ENCODE measurements around the gene IL10RA. TPM values are rescaled to one million over a fixed set of nuclear protein-coding genes. Genes with fewer than 3 reads are reported as not detected.

The IL10RA gene
- total RNA-seq, 1 experiment from 2014 or later: not detected

DNA sequence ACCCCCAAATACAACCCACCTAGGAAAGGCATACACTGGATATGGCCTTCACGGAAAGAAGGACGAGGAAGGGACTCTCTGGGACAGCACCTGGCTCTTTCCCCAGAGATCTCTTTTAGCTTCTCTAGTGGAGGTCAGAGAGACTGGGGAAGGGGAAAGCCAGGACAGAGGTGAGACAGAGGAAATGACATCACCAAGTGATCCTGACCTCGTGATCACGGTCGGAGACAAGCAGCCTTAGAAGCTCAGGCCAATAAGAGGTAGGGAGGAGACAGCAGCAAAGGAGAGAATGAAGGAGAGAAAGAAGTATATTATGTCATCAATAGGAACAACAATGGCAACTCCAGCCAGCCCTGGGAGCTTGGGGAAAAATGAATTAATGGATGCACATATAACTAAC, 41.6 kb upstream of the IL10RA start:
- Histone ChIP-seq H3K36me3 (ENCODE audit: low read depth, low read length) (no peaks in the 10 kb centered on the region), H3K4me3 (ENCODE audit: low read length) (no peak overlapping the region), H3K27me3 (ENCODE audit: low read length) (peaks cover 19% of the 10 kb centered on the region), H3K27ac (ENCODE audit: low read length) (no peak overlapping the region), H3K9me2 (replicated peaks; ENCODE audit: low read length) (no peaks in the 10 kb centered on the region), H3K9me3 (ENCODE audit: low read length) (peaks cover 19% of the 10 kb centered on the region), H3F3A (ENCODE audit: low read length, unreplicated experiment) (no peaks in the 10 kb centered on the region), H3K4me1 (ENCODE audit: insufficient read depth, low read length) (0 out of 2 replicates have a peak, but pooled peaks cover 4% of the 10 kb centered on the region), H3K79me2 (ENCODE audit: low read length) (no peaks in the 10 kb centered on the region), H4K20me1 (ENCODE audit: low read length) (no peaks in the 10 kb centered on the region), H3K4me2 (ENCODE audit: low read length) (no peak overlapping the region), H2AFZ (ENCODE audit: low read length) (no peak overlapping the region), H3K9ac (ENCODE audit: low read length) (no peak overlapping the region)
- intact Hi-C loops (cut with micrococcal nuclease): no loop called here
- ATAC-seq: no peak
- no TSS peak for BruUV-seq (replicated peaks)
- POLR2A ChIA-PET (ENCODE audit: unreplicated experiment): no interaction called here
- TF ChIP-seq EZH2phosphoT487 (IDR thresholded peaks at IDR 0.05; ENCODE audit: borderline replicate concordance, low read length): no peak
- CTCF ChIA-PET: no interaction called here
- DNase-seq: no peak

DNA sequence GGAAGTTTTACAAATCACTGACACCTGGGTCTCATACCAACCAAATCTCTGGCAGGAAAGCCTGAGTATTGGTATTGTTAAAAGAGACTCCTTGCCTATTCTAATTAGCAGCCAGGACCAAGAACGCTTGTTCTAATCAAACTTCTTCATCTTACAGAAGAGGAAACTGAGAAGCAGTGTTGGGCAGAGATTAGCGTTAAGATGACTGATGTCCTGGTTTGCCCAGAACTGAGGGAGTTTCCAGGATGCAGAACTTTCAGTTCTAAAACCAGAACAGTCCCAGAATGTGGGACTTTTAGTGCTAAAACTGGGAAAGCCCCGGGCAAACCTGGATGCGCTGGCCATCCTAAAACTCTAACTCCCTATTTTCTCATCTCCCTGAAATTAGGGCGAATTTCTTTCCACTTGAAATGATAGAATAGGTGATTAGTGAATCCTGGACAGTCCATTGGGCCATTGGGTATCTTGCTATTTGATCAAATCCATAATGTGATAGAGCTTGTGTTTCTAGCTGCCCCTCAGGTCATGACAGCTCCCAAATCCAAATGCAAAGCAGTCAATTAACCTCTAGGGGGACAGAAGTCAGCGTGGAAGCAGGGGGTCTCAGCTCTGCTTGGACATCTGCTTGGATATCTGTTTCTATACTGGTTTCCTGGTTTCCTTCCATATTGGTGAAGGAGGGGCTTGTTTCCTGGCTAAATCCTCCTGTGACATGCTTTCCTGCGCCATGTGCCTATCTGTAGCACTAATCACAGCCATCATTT, 41.0 kb upstream of the IL10RA start:
- Histone ChIP-seq H3F3A (ENCODE audit: low read length, unreplicated experiment) (no peaks in the 10 kb centered on the region), H2AFZ (ENCODE audit: low read length) (no peak overlapping the region), H3K79me2 (ENCODE audit: low read length) (no peaks in the 10 kb centered on the region), H3K9ac (ENCODE audit: low read length) (no peak overlapping the region), H3K4me2 (ENCODE audit: low read length) (no peak overlapping the region), H3K4me3 (ENCODE audit: low read length) (no peak overlapping the region), H3K4me1 (ENCODE audit: insufficient read depth, low read length) (0 out of 2 replicates have a peak, but pooled peaks cover 4% of the 10 kb centered on the region), H3K27ac (ENCODE audit: low read length) (no peak overlapping the region), H4K20me1 (ENCODE audit: low read length) (no peaks in the 10 kb centered on the region), H3K9me3 (ENCODE audit: low read length) (peaks cover 19% of the 10 kb centered on the region), H3K36me3 (ENCODE audit: low read depth, low read length) (no peaks in the 10 kb centered on the region), H3K9me2 (replicated peaks; ENCODE audit: low read length) (no peaks in the 10 kb centered on the region), H3K27me3 (ENCODE audit: low read length) (peaks cover 19% of the 10 kb centered on the region)
- CTCF ChIA-PET: interaction anchor here (1.0 kb wide), 1 partner anchor 108 kb away, joined by 4 read pairs; no protein-coding TSS in a partner anchor
- DNase-seq: no peak
- no peak for ATAC-seq
- intact Hi-C loops (cut with micrococcal nuclease): loop anchor here (5.0 kb wide), 1 partner anchor 518 kb away; no protein-coding TSS in a partner anchor
- POLR2A ChIA-PET (ENCODE audit: unreplicated experiment): no interaction called here
- no TSS peak for BruUV-seq (replicated peaks)
- TF ChIP-seq, protein P1, sequence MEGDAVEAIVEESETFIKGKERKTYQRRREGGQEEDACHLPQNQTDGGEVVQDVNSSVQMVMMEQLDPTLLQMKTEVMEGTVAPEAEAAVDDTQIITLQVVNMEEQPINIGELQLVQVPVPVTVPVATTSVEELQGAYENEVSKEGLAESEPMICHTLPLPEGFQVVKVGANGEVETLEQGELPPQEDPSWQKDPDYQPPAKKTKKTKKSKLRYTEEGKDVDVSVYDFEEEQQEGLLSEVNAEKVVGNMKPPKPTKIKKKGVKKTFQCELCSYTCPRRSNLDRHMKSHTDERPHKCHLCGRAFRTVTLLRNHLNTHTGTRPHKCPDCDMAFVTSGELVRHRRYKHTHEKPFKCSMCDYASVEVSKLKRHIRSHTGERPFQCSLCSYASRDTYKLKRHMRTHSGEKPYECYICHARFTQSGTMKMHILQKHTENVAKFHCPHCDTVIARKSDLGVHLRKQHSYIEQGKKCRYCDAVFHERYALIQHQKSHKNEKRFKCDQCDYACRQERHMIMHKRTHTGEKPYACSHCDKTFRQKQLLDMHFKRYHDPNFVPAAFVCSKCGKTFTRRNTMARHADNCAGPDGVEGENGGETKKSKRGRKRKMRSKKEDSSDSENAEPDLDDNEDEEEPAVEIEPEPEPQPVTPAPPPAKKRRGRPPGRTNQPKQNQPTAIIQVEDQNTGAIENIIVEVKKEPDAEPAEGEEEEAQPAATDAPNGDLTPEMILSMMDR (conservative IDR thresholded peaks at IDR 0.05; ENCODE audit: low read depth, low read length): peak; percentile 28; the same call in 1 of the 2 replicates
- no peak for TF ChIP-seq EZH2 (IDR thresholded peaks at IDR 0.05; ENCODE audit: low read length, unreplicated experiment)

DNA sequence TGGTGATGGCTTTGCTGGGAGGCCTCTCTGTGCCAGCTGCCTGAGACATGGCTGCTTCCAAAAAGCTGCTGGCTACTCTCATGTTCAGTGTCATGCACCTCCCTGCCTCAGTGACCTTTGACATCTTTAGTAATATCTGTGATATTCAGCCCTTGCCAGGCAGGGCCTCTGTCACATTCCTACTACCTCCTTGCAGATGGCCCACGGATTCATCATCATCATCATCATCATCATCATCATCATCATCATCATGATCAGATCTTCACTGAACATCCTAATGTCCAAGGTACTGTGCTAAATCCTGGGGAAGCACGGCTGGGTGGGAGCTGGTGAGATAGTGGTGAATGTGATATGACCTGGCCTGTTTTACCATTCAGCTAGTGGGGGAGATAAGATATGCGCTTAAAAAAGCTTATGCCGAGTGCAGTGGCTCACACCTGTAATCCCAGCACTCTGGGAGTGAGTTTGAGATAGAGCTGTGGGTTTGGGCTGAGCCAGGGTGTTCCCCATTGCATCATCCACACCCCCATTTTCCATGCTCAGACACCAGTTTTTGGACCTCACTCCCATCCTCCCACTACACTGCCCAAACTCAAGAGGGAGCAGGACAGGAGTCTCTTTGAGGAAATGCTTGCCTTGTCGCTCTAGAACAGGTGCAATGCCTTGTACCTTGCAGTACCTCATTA, 39.9 kb upstream of the IL10RA start:
- TF ChIP-seq, protein P1 (conservative IDR thresholded peaks at IDR 0.05; ENCODE audit: low read depth, low read length): no peak
- TF ChIP-seq EZH2 (IDR thresholded peaks at IDR 0.05; ENCODE audit: low read length, unreplicated experiment) (no peak), EZH2phosphoT487 (IDR thresholded peaks at IDR 0.05; ENCODE audit: borderline replicate concordance, low read length) (no peak)
- H3K9me2 ChIP-seq (replicated peaks; ENCODE audit: low read length): no peaks in the 10 kb centered on the region
- BruUV-seq (replicated peaks): no TSS peak
- H3K79me2 ChIP-seq (ENCODE audit: low read length): no peaks in the 10 kb centered on the region
- no peak overlapping the region for H3K4me2 ChIP-seq (ENCODE audit: low read length)
- H3K9me3 ChIP-seq (ENCODE audit: low read length): peaks cover 19% of the 10 kb centered on the region
- CTCF ChIA-PET: interaction anchor here (0.5 to 1.1 kb wide), 9 partner anchors 22 to 520 kb away, joined by 3 to 32 read pairs (median 5); no protein-coding TSS in a partner anchor
- no peak for ATAC-seq
- intact Hi-C loops (cut with micrococcal nuclease): loop anchor here (5.0 kb wide), 1 partner anchor 519 kb away; no protein-coding TSS in a partner anchor
- H3K4me3 ChIP-seq (ENCODE audit: low read length): no peak overlapping the region
- no peak overlapping the region for H2AFZ ChIP-seq (ENCODE audit: low read length)
- peaks cover 24% of the 10 kb centered on the region for H3K27me3 ChIP-seq (ENCODE audit: low read length)
- H3K27ac ChIP-seq (ENCODE audit: low read length): no peak overlapping the region
- no peaks in the 10 kb centered on the region for H4K20me1 ChIP-seq (ENCODE audit: low read length)
- no peak for DNase-seq
- H3F3A ChIP-seq (ENCODE audit: low read length, unreplicated experiment): no peaks in the 10 kb centered on the region
- no peak overlapping the region for H3K9ac ChIP-seq (ENCODE audit: low read length)
- POLR2A ChIA-PET (ENCODE audit: unreplicated experiment): no interaction called here
- H3K4me1 ChIP-seq (ENCODE audit: insufficient read depth, low read length): 0 out of 2 replicates have a peak, but pooled peaks cover 4% of the 10 kb centered on the region
- H3K36me3 ChIP-seq (ENCODE audit: low read depth, low read length): no peaks in the 10 kb centered on the region
